K562 (cell line): ENCODE data around the gene TMPO. TPM values are rescaled to one million over a fixed set of nuclear protein-coding genes. Genes with fewer than 3 reads are reported as not detected.

ENCODE experiments used
- EP300 ChIP-seq: IDR thresholded peaks from 2 replicates; pipeline ENCODE4 v1.6.1; 2012; ENCODE audit warnings: low read length, improper control_type of control experiment
- GATA2 ChIP-seq: sonication (generic); formaldehyde crosslinking; IDR thresholded peaks from 2 replicates; pipeline ENCODE4 v1.4.0; 2020; ENCODE audit warnings: mild to moderate bottlenecking, missing genetic modification reagents
- HNRNPK ChIP-seq: fragments of 200-400 bp; formaldehyde crosslinking; IDR thresholded peaks from one replicate; pipeline ENCODE4 v1.6.1; 2018; ENCODE audit warnings: mild to moderate bottlenecking, low read depth, low read length; ENCODE audit not compliant: poor library complexity, severe bottlenecking
- JUND ChIP-seq, 2 experiments: IDR thresholded peaks; 2 replicates in 1 of 2; 3 replicates in 1 of 2; pipeline ENCODE4 v1.6.1; 2011; ENCODE audit warnings: borderline replicate concordance in 2 of 2, low read depth in 2 of 2, low read length in 2 of 2, improper control_type of control experiment in 1 of 2, missing biosample characterization in 1 of 2, missing genetic modification characterization in 1 of 2, missing genetic modification reagents in 1 of 2
- KLF13 ChIP-seq: fragments of 450-650 bp; IDR thresholded peaks from 2 replicates; pipeline ENCODE4 v1.6.1; 2016; ENCODE audit warnings: missing genetic modification characterization, low read depth, mild to moderate bottlenecking, missing compliant biosample characterization, moderate library complexity, borderline replicate concordance
- MAX ChIP-seq: sonication (generic); formaldehyde crosslinking; IDR thresholded peaks from 2 replicates; pipeline ENCODE4 v1.9.0; 2022; ENCODE audit warnings: mild to moderate bottlenecking, missing genetic modification reagents
- MGA ChIP-seq: fragments of 450-650 bp; IDR thresholded peaks from 2 replicates; pipeline ENCODE4 v1.6.1; 2016; ENCODE audit warnings: mild to moderate bottlenecking, moderate library complexity
- RBFOX2 ChIP-seq: fragments of 200-400 bp; formaldehyde crosslinking; IDR thresholded peaks from 2 replicates; pipeline ENCODE4 v1.6.1; 2017; ENCODE audit warnings: low read depth, mild to moderate bottlenecking, low read length, moderate library complexity
- SIRT6 ChIP-seq: IDR thresholded peaks from one replicate; pipeline ENCODE4 v1.6.1; 2012; ENCODE audit warnings: low read depth, mild to moderate bottlenecking, control low read depth, inconsistent platforms, low read length, moderate library complexity
- STAT5B ChIP-seq: fragments of 250-450 bp; sonication (Bioruptor Pico); IDR thresholded peaks from 2 replicates; pipeline ENCODE4 v1.8.0; 2021; ENCODE audit warnings: mild to moderate bottlenecking, inconsistent platforms
- SUPT5H ChIP-seq: fragments of 450-650 bp; IDR thresholded peaks from 2 replicates; pipeline ENCODE4 v1.6.1; 2016
- TFAM ChIP-seq: fragments of 250-450 bp; sonication (Bioruptor Pico); conservative IDR thresholded peaks from 2 replicates; pipeline ENCODE4 v1.5.0; 2021; ENCODE audit warnings: mild to moderate bottlenecking, moderate library complexity
- polyA plus RNA-seq, 8 experiments: library from polyadenylated mRNA; depleted of rRNA in 4 of 8; stranded (reverse) in 5 of 8; unstranded in 3 of 8; fragments of >200 nt; fragmentation: Nextera tagmentation in 2 of 8; fragmentation: Illumina TruSeq in 1 of 8; extraction: Ambion mirVana in 2 of 8; extraction: Trizol in 1 of 8; gene quantifications; 2 replicates each; pipeline versions ENCODE4 v1.2.1 to v1.2.3, GENCODE V29; 2011 to 2014; ENCODE audit warnings: inconsistent platforms in 1 of 8, missing spikeins in 1 of 8
- total RNA-seq, 7 experiments: library from RNA; depleted of rRNA in 6 of 7; stranded (reverse); fragments of >200 nt in 6 of 7; fragmentation: Illumina TruSeq in 2 of 7; extraction: Trizol in 2 of 7; gene quantifications; 2 replicates each; pipeline versions ENCODE4 v1.2.1 to v1.2.3, GENCODE V29; 2011 to 2021; ENCODE audit warnings: low replicate concordance in 1 of 7
- TF ChIP-seq, protein P1 (sequence below): sonication (generic); formaldehyde crosslinking; IDR thresholded peaks from 2 replicates; pipeline ENCODE4 v1.8.1; 2022; ENCODE audit warnings: missing genetic modification reagents

The TMPO gene
- total and polyA plus RNA-seq, 9 of the 15 experiments (the other 6 are each of a cell fraction or from before 2014, with no cell fraction given) = 62.1 to 263 (median 182) TPM

GRCh38 chr12:98533723-98534251, 18.4 kb downstream of the TMPO start (continued):
- TF ChIP-seq MGA (no peak), RBFOX2 (0 out of 2 replicates have a peak, but pooled peaks have one; percentile 9), SUPT5H (no peak), MAX (CRISPR knock-in tag) (no peak), TFAM (CRISPR knock-in tag) (no peak), KLF13 (tag) (no peak), HNRNPK (no peak), SIRT6 (no peak), JUND (IDR thresholded peaks at IDR 0.05; ENCODE audit: borderline replicate concordance, low read depth, low read length) (peak; percentile 53; the same call in 1 of the 2 replicates), JUND (tag; IDR thresholded peaks at IDR 0.05; ENCODE audit: borderline replicate concordance, low read depth, low read length) (peak; percentile 57; the same call in 1 of the 3 replicates), GATA2 (CRISPR knock-in tag) (no peak), EP300 (peak; percentile 56), STAT5B (CRISPR knock-in tag) (no peak)
- TF ChIP-seq, protein P1, sequence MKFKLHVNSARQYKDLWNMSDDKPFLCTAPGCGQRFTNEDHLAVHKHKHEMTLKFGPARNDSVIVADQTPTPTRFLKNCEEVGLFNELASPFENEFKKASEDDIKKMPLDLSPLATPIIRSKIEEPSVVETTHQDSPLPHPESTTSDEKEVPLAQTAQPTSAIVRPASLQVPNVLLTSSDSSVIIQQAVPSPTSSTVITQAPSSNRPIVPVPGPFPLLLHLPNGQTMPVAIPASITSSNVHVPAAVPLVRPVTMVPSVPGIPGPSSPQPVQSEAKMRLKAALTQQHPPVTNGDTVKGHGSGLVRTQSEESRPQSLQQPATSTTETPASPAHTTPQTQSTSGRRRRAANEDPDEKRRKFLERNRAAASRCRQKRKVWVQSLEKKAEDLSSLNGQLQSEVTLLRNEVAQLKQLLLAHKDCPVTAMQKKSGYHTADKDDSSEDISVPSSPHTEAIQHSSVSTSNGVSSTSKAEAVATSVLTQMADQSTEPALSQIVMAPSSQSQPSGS = no peak
